B cell (primary cell): ENCODE results near the gene NFYC. TPM values are rescaled to one million over a fixed set of nuclear protein-coding genes. Genes with fewer than 3 reads are reported as not detected.
A peak's percentile ranks its signal among the peaks of the same experiment; 100 is the strongest.

Source experiments
- ATAC-seq: fragments of 200-7000 bp; cut with Tn5 transposase; one replicate; pipeline ENCODE4 v1.10.0; 2021; ENCODE audit warnings: low read depth, mild to moderate bottlenecking, moderate number of reproducible peaks, moderate library complexity
- CTCF ChIA-PET: fragments of 350-600 bp; sonication (Branson Sonifier 250); formaldehyde crosslinking; loops from one replicate; lab custom pipeline; 2021; ENCODE audit warnings: antibody characterized with exemption, inconsistent platforms; lab: Charles Lee
- POLR2A ChIA-PET: fragments of 350-600 bp; sonication (Branson Sonifier 250); formaldehyde crosslinking; loops from one replicate; lab custom pipeline; 2021; ENCODE audit warnings: antibody characterized with exemption; lab: Charles Lee
- DNase-seq: peaks from one replicate; pipeline ENCODE4 v3.0.0; 2013
- H2AFZ ChIP-seq: 2 replicates; pipeline ENCODE4 v1.6.1; 2012; ENCODE audit warnings: mild to moderate bottlenecking, low read depth, low read length; ENCODE audit not compliant: insufficient read depth, poor library complexity, severe bottlenecking
- H3K27ac ChIP-seq, 2 donors: 1 replicate in 1 of 2; 2 replicates in 1 of 2; pipeline ENCODE4 v1.5.1; 2012 to 2013; ENCODE audit warnings: low read length in 2 of 2, mild to moderate bottlenecking in 2 of 2, moderate library complexity in 1 of 2
- H3K27me3 ChIP-seq, 4 experiments: fragments of 200-600 bp in 1 of 4; sonication (generic) in 1 of 4; replicated peaks in 1 of 4; 1 replicate in 2 of 4; 2 replicates in 2 of 4; pipeline versions ENCODE4 v1.6.1 to v1.7.0; 2013 to 2016; ENCODE audit warnings: low read length in 3 of 4, mild to moderate bottlenecking in 2 of 4, mixed read lengths in 1 of 4, moderate library complexity in 1 of 4; ENCODE audit not compliant: insufficient read depth in 4 of 4, control insufficient read depth in 3 of 4; ENCODE audit errors: control extremely low read depth in 1 of 4
- H3K36me3 ChIP-seq, 2 experiments: replicated peaks in 1 of 2; 1 replicate in 1 of 2; 2 replicates in 1 of 2; pipeline versions ENCODE4 v1.6.1 to v1.7.1; 2013; ENCODE audit warnings: low read length in 1 of 2; ENCODE audit not compliant: insufficient read depth in 2 of 2, control insufficient read depth in 1 of 2; ENCODE audit errors: control extremely low read depth in 1 of 2, extremely low read depth in 1 of 2
- H3K4me1 ChIP-seq, 2 donors: fragments of 200-600 bp in 1 of 2; sonication (generic) in 1 of 2; 1 replicate in 1 of 2; 2 replicates in 1 of 2; pipeline versions ENCODE4 v1.5.1 to v1.6.1; 2013 to 2017; ENCODE audit warnings: low read length in 2 of 2; ENCODE audit not compliant: control insufficient read depth in 2 of 2, insufficient read depth in 2 of 2
- H3K4me2 ChIP-seq: replicated peaks from 2 replicates; pipeline ENCODE3; 2012; ENCODE audit warnings: mild to moderate bottlenecking, low read depth, low read length; ENCODE audit not compliant: poor library complexity, severe bottlenecking
- H3K4me3 ChIP-seq, 5 experiments: fragments of 200-600 bp in 1 of 5; sonication (generic) in 1 of 5; 1 replicate in 3 of 5; 2 replicates in 2 of 5; pipeline versions ENCODE4 v1.5.1 to v1.7.0; 2011 to 2016; ENCODE audit warnings: low read length in 4 of 5, mild to moderate bottlenecking in 4 of 5, low read depth in 2 of 5, control low read depth in 1 of 5, moderate library complexity in 1 of 5; ENCODE audit not compliant: insufficient read depth in 1 of 5; ENCODE audit errors: control extremely low read depth in 1 of 5, extremely low read depth in 1 of 5
- H3K79me2 ChIP-seq: fragments of 200-600 bp; sonication (generic); one replicate; pipeline ENCODE4 v1.6.0; 2016; ENCODE audit warnings: low read length; ENCODE audit not compliant: control insufficient read depth, insufficient read depth
- H3K9ac ChIP-seq: fragments of 200-600 bp; sonication (generic); 2 replicates; pipeline ENCODE4 v1.6.1; 2017; ENCODE audit warnings: mild to moderate bottlenecking, low read length, moderate library complexity
- H3K9me3 ChIP-seq, 3 donors: one replicate each; pipeline versions ENCODE4 v1.6.1 to v1.7.1; 2013; ENCODE audit warnings: low read length in 2 of 3; ENCODE audit not compliant: control insufficient read depth in 2 of 3, insufficient read depth in 1 of 3; ENCODE audit errors: control extremely low read depth in 1 of 3
- H4K20me1 ChIP-seq: 2 replicates; pipeline ENCODE4 v1.6.0; 2012; ENCODE audit warnings: mild to moderate bottlenecking, low read length; ENCODE audit not compliant: insufficient read depth, control insufficient read depth, poor library complexity, severe bottlenecking
- H3K27ac Mint-ChIP-seq: one replicate; pipeline ENCODE4 v1.8.0; 2021; ENCODE audit warnings: mixed read lengths
- H3K27me3 Mint-ChIP-seq: one replicate; pipeline ENCODE4 v1.8.0; 2021; ENCODE audit warnings: mixed read lengths
- H3K4me1 Mint-ChIP-seq: one replicate; pipeline ENCODE4 v1.8.0; 2021; ENCODE audit warnings: mixed read lengths
- H3K4me3 Mint-ChIP-seq: one replicate; pipeline ENCODE4 v1.8.0; 2021; ENCODE audit warnings: mixed read lengths
- H3K9me3 Mint-ChIP-seq: one replicate; pipeline ENCODE4 v1.8.0; 2022; ENCODE audit warnings: mixed read lengths; ENCODE audit not compliant: insufficient read depth
- EZH2 ChIP-seq: IDR thresholded peaks from 2 replicates; pipeline ENCODE4 v1.6.1; 2012; ENCODE audit warnings: borderline replicate concordance, low read depth, mild to moderate bottlenecking, moderate library complexity, low read length; ENCODE audit not compliant: insufficient read depth, poor library complexity, severe bottlenecking
- WGBS: methylation state at CpG from one replicate; pipeline ENCODE4 v1.1.5; 2013; ENCODE audit warnings: missing lambda C conversion rate; ENCODE audit not compliant: insufficient coverage; 5-methylcytosine and 5-hydroxymethylcytosine counted together
- intact Hi-C: fragments of 100-400 bp; cut with micrococcal nuclease; formaldehyde crosslinking; loops from one replicate; pipeline ENCODE4 v1.10.0; 2022
- polyA plus RNA-seq: library from polyadenylated mRNA; depleted of rRNA; stranded (reverse); fragments of >200 nt; gene quantifications from 2 replicates; pipeline ENCODE4 v1.2.3, GENCODE V29; 2012
- total RNA-seq, 2 donors: library from RNA; stranded (reverse); fragments of 120-200 nt in 1 of 2; gene quantifications; 1 replicate in 1 of 2; 2 replicates in 1 of 2; pipeline versions ENCODE4 v1.2.3 to v1.2.4, GENCODE V29; 2013 to 2022
- TF ChIP-seq, protein P1 (sequence below): fragments of 200-600 bp; IDR thresholded peaks from one replicate; pipeline ENCODE4 v1.8.0; 2022; ENCODE audit warnings: antibody characterized with exemption, mild to moderate bottlenecking

The NFYC gene
- total and polyA plus RNA-seq, 2 donors (not counting 1 experiment from before 2014, with no cell fraction given): 88.7 to 123 TPM

DNA sequence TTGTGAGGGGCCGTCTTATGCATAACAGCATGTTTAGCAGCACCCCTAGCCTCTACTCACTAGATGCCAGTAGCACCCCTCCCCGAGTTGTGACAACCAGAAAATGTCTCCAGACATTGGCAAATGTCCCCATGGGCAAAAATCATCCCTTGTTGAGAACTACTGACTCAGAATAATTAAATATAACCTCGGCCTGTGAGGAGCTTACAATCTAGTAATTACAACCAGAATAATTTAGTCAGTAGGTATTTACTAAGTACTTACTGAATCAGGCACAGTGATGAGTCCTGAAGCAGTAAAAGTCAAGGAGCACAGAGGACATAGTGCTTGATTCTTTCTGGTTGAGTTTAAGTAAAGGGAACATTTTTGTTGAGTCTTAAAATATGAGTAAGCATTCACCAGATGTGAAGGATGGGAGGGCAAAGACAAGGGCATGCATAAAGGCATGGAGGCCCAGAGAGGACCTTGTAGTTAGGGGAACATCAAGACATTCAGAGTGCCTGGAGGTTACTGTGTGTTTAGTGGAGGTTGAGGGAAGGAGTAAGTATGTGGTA is 48.0 kb downstream of the NFYC start:
- ATAC-seq (no peak), DNase-seq (no peak)
- Mint-ChIP-seq H3K9me3 (no peaks in the 10 kb centered on the region), H3K27ac (peak overlapping the region; percentile 5), H3K4me3 (no peak overlapping the region), H3K4me1 (peaks cover 49% of the 10 kb centered on the region), H3K27me3 (no peaks in the 10 kb centered on the region)
- H3K79me2 ChIP-seq: peaks cover 88% of the 10 kb centered on the region
- CTCF ChIA-PET: interaction anchor here (1.1 kb wide), 1 partner anchor 35 kb away, joined by 3 read pairs; no protein-coding TSS in a partner anchor
- H3K36me3 ChIP-seq: peaks cover 9 to 61% of the 10 kb centered on the region in 2 experiments
- TF ChIP-seq, protein P1, sequence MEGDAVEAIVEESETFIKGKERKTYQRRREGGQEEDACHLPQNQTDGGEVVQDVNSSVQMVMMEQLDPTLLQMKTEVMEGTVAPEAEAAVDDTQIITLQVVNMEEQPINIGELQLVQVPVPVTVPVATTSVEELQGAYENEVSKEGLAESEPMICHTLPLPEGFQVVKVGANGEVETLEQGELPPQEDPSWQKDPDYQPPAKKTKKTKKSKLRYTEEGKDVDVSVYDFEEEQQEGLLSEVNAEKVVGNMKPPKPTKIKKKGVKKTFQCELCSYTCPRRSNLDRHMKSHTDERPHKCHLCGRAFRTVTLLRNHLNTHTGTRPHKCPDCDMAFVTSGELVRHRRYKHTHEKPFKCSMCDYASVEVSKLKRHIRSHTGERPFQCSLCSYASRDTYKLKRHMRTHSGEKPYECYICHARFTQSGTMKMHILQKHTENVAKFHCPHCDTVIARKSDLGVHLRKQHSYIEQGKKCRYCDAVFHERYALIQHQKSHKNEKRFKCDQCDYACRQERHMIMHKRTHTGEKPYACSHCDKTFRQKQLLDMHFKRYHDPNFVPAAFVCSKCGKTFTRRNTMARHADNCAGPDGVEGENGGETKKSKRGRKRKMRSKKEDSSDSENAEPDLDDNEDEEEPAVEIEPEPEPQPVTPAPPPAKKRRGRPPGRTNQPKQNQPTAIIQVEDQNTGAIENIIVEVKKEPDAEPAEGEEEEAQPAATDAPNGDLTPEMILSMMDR: no peak
- TF ChIP-seq EZH2: no peak
- peaks cover 12 to 13% of the 10 kb centered on the region in 2 donors for H3K4me1 ChIP-seq
- no peak overlapping the region for H3K27ac ChIP-seq
- peaks cover 70% of the 10 kb centered on the region for H4K20me1 ChIP-seq
- intact Hi-C loops: no loop called here
- H3K27me3 ChIP-seq: no peaks in the 10 kb centered on the region
- WGBS: 100% methylated on average over 2 of the region's 3 CpGs
- H3K4me3 ChIP-seq: no peak overlapping the region
- POLR2A ChIA-PET: interaction anchor here (0.6 kb wide), 1 partner anchor 25 kb away, joined by 3 read pairs; no protein-coding TSS in a partner anchor
- no peak overlapping the region for H3K9ac ChIP-seq
- H2AFZ ChIP-seq: no peak overlapping the region
- no peaks in the 10 kb centered on the region for H3K9me3 ChIP-seq
- no peak overlapping the region for H3K4me2 ChIP-seq
